ENCODE results near the gene ATP1A4. TPM values are rescaled to one million over a fixed set of nuclear protein-coding genes. Genes with fewer than 3 reads are reported as not detected.
A peak's percentile ranks its signal among the peaks of the same experiment; 100 is the strongest.

The ATP1A4 gene
- polyA plus RNA-seq, 3 donors = 1.00 to 16.0 TPM; not detected in 1

DNA sequence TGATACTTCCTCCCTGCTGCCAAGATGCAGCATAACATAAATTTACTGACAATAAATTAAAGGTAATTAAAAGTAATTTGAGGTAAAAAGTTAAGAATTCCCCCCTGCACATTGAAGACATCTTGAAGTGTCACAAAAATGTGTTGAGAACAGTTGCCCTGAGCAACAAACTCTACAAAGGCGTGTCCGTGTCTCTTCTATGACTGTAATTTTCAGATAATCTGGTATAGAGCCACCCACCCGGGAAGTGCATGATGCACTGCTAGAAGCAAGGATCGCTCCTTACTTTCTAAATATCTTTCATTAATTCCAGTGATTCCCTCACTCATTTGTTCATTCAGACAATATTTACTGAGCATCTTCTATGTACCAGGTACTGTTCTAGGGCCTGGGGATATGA is 27.9 kb downstream of the ATP1A4 start:
- Mint-ChIP-seq H3K9me3 (peaks cover 0 to 3% (median 0%) of the 10 kb centered on the region in 7 donors), H3K27me3 (ENCODE audit: low read depth in 3 of 3) (peaks cover 4 to 5% (median 5%) of the 10 kb centered on the region in 3 donors), H3K36me3 (no peaks in the 10 kb centered on the region), H3K27ac (no peak overlapping the region), H3K4me3 (no peak overlapping the region), H3K4me1 (no peaks in the 10 kb centered on the region)
- DNase-seq = no peak
- no peaks in the 10 kb centered on the region for H3K79me2 ChIP-seq (ENCODE audit: insufficient read depth, low read length)
- no peaks in the 10 kb centered on the region for H3K4me1 ChIP-seq (ENCODE audit: control insufficient read depth in 1 of 2, insufficient read depth in 2 of 2, low read length in 2 of 2)
- H3K9me3 ChIP-seq (replicated peaks in 1 of 2; ENCODE audit: control insufficient read depth in 1 of 2, insufficient read depth in 1 of 2, low read length in 2 of 2) = no peaks in the 10 kb centered on the region
- TF ChIP-seq, protein P1, sequence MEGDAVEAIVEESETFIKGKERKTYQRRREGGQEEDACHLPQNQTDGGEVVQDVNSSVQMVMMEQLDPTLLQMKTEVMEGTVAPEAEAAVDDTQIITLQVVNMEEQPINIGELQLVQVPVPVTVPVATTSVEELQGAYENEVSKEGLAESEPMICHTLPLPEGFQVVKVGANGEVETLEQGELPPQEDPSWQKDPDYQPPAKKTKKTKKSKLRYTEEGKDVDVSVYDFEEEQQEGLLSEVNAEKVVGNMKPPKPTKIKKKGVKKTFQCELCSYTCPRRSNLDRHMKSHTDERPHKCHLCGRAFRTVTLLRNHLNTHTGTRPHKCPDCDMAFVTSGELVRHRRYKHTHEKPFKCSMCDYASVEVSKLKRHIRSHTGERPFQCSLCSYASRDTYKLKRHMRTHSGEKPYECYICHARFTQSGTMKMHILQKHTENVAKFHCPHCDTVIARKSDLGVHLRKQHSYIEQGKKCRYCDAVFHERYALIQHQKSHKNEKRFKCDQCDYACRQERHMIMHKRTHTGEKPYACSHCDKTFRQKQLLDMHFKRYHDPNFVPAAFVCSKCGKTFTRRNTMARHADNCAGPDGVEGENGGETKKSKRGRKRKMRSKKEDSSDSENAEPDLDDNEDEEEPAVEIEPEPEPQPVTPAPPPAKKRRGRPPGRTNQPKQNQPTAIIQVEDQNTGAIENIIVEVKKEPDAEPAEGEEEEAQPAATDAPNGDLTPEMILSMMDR (IDR thresholded peaks at IDR 0.05) = no peak
- no peak overlapping the region for H3K4me3 ChIP-seq (replicated peaks in 1 of 3; ENCODE audit: low read depth in 2 of 3, low read length in 3 of 3)
- WGBS (ENCODE audit: insufficient coverage) = 97% methylated on average over 4 of the region's 4 CpGs
- peaks cover 0 to 8% of the 10 kb centered on the region in 2 donors for H3K36me3 ChIP-seq (replicated peaks in 1 of 2; ENCODE audit: control insufficient read depth in 1 of 2, insufficient read depth in 2 of 2, low read length in 2 of 2)
- no peaks in the 10 kb centered on the region for H4K20me1 ChIP-seq (ENCODE audit: insufficient read depth, low read length)
- no peak overlapping the region for H2AFZ ChIP-seq (ENCODE audit: insufficient read depth, low read depth, low read length, poor library complexity, severe bottlenecking)
- no peak overlapping the region for H3K4me2 ChIP-seq (replicated peaks; ENCODE audit: extremely low read depth, low read length, poor library complexity, severe bottlenecking)
- intact Hi-C loops (cut with micrococcal nuclease) = no loop called here
- H3K27ac ChIP-seq (ENCODE audit: low read depth in 1 of 2, low read length in 2 of 2) = no peak overlapping the region
- H3K27me3 ChIP-seq (ENCODE audit: control insufficient read depth in 2 of 2, insufficient read depth in 2 of 2, low read length in 2 of 2) = no peaks in the 10 kb centered on the region
- H3K9ac ChIP-seq (ENCODE audit: insufficient read depth, low read length, poor library complexity, severe bottlenecking) = no peak overlapping the region

DNA sequence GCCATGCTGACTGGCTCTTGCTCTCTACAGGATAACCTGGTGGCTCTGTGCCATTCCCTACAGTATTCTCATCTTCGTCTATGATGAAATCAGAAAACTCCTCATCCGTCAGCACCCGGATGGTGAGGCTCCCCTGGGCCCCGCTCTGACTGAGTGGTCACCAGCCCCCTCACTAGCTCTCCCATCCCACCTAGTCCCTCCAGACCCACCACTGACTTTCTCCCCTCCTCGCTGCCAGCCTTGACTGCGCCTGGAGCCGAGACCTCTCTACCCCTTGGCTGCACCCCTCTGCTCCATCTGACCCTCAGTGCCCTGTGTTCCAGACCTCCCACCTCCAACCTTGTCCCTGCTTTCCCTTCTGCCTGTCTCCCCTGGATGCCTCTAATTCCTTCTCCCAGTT is 34.8 kb downstream of the ATP1A4 start:
- H3K27me3 ChIP-seq (ENCODE audit: control insufficient read depth in 2 of 2, insufficient read depth in 2 of 2, low read length in 2 of 2) = no peaks in the 10 kb centered on the region
- 87% methylated on average over 7 of the region's 7 CpGs for WGBS (ENCODE audit: insufficient coverage)
- H3K4me1 ChIP-seq (ENCODE audit: control insufficient read depth in 1 of 2, insufficient read depth in 2 of 2, low read length in 2 of 2) = no peaks in the 10 kb centered on the region
- Mint-ChIP-seq H3K9me3 (peaks cover 0 to 2% (median 0%) of the 10 kb centered on the region in 7 donors), H3K27me3 (ENCODE audit: low read depth in 3 of 3) (peaks cover 2 to 7% (median 2%) of the 10 kb centered on the region in 3 donors), H3K4me1 (no peaks in the 10 kb centered on the region), H3K36me3 (no peaks in the 10 kb centered on the region), H3K27ac (peak overlapping the region in 1 of 7 donors; percentile 11), H3K4me3 (no peak overlapping the region)
- H3K9ac ChIP-seq (ENCODE audit: insufficient read depth, low read length, poor library complexity, severe bottlenecking) = no peak overlapping the region
- no peaks in the 10 kb centered on the region for H4K20me1 ChIP-seq (ENCODE audit: insufficient read depth, low read length)
- no peak overlapping the region for H3K27ac ChIP-seq (ENCODE audit: low read depth in 1 of 2, low read length in 2 of 2)
- no peak overlapping the region for H3K4me2 ChIP-seq (replicated peaks; ENCODE audit: extremely low read depth, low read length, poor library complexity, severe bottlenecking)
- H3K4me3 ChIP-seq (replicated peaks in 1 of 3; ENCODE audit: low read depth in 2 of 3, low read length in 3 of 3) = no peak overlapping the region
- no peak overlapping the region for H2AFZ ChIP-seq (ENCODE audit: insufficient read depth, low read depth, low read length, poor library complexity, severe bottlenecking)
- intact Hi-C loops (cut with micrococcal nuclease) = no loop called here
- TF ChIP-seq, protein P1 (IDR thresholded peaks at IDR 0.05) = no peak
- H3K79me2 ChIP-seq (ENCODE audit: insufficient read depth, low read length) = no peaks in the 10 kb centered on the region
- no peak for DNase-seq
- H3K36me3 ChIP-seq (replicated peaks in 1 of 2; ENCODE audit: control insufficient read depth in 1 of 2, insufficient read depth in 2 of 2, low read length in 2 of 2) = no peaks in the 10 kb centered on the region
- no peaks in the 10 kb centered on the region for H3K9me3 ChIP-seq (replicated peaks in 1 of 2; ENCODE audit: control insufficient read depth in 1 of 2, insufficient read depth in 1 of 2, low read length in 2 of 2)
